ENCODE results near the gene SLC25A41.
A peak's percentile ranks its signal among the peaks of the same experiment; 100 is the strongest.

SLC25A41 gene

DNA sequence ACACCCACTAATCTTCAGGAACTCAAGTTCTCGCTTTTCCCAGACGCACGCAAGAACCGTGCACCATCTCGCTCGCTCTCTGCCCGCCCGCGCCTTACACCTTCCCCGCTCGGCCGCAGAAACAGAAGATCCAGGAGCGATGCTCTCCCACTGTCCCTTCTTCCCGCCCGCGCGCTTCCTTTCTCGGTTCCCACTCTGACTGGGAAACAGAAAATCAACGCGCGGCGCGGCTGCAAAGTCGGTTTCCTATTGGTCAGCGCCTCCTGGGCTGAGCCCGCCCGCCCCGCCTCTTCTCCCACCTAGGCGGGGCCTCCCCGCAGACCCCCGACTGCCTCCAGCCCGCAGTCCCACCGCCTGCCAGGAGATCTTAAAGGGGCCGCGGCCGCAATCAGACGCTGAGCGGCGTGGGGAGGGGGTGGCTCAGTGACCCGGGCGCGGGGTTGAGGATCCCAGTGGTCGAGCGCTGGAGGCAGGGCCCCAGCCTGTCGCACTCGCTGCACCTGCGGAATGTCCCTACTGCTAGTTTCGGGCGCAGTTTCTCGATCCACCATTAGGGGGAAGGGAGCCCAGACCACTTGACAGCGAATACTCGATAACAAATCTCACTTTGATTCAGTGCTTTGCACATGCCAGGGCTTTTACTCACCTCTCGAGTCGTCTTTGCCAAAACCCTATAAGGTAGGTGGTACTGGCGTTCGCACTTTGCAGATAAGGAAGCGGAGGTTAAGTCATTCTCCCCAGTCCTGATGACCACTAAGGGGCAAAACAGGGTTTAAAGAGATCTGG lies 26.7 kb upstream of the SLC25A41 start:
- peak; percentile 98 for DNase-seq (ENCODE audit: low spot score)

DNA sequence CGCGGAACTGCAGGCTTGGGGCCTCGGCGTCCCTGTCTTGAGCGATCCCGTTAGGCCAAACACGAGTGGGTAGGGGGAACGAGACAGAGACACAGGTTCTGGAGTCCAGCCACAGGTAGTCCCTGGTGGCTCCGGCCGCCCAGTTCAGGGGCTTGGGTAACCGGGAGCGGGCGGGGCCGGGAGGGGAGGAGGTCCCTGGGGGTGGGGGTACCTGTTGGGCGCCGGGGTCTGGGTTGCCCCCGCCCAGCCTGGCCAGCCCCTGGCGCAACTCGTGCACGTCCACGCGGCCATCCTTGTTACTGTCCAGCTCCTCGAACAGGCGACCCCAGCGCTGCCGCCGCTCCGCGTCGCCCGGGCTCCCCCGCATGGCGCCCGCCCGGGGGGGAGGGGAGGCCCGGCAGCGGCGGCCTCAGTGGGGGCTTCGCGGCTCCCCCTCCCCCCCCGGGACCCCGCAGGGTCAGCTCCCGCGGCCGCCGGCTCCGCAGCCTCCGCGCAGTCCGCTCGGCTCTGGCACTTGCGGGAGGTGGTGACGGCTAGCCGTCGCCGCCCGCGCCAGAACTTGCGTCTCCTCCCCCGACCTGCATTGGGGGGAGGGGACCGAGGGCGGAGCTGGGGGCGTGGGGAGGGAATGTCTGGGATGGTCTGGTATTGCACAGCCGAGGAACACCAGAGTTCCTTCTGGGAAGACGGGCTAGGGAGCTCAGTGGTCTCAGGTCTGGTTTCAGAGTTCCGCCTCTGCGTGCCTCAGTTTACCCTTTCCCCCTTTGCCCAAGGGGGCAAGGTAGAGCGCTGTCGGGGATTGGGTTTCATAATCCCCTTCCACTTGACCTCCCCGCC lies 25.9 kb upstream of the SLC25A41 start, which contains the start of gene SLC25A23:
Gene SLC25A23 (minus strand): TSS at position 531 of the 837 bp plus-strand sequence. CDS start 164 bp downstream, at position 367.
- peak; percentile 84 for DNase-seq (ENCODE audit: low spot score)

DNA sequence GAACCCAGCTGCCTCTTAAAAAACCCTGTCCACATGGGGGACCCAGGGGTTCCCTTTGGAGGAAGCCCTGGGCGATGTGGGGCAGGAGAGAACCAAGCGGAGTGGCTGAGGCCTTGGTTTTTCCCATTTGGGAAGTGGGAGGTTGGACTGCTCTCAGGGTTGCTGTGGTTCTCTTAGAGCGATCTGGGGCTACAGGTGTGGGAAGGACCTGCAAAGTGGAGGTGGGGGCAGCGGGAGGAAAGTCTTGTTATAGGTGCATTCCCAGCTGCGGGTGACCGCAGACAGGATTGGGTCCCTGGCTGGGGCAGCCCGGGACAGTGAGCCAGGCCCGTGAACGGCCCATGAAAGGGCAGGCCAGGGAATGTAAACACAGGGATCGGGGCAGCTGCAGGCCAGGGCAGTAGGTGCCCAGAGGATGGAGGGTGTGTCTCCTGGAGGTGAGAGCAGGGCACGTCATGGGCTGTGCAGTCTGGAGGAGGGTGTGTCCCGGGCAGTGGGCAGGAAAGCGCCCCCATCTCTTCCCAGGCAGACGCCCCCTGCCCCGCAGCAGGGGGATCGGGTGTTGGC lies 25.2 kb upstream of the SLC25A41 start:
- no peak for DNase-seq (ENCODE audit: low spot score)

DNA sequence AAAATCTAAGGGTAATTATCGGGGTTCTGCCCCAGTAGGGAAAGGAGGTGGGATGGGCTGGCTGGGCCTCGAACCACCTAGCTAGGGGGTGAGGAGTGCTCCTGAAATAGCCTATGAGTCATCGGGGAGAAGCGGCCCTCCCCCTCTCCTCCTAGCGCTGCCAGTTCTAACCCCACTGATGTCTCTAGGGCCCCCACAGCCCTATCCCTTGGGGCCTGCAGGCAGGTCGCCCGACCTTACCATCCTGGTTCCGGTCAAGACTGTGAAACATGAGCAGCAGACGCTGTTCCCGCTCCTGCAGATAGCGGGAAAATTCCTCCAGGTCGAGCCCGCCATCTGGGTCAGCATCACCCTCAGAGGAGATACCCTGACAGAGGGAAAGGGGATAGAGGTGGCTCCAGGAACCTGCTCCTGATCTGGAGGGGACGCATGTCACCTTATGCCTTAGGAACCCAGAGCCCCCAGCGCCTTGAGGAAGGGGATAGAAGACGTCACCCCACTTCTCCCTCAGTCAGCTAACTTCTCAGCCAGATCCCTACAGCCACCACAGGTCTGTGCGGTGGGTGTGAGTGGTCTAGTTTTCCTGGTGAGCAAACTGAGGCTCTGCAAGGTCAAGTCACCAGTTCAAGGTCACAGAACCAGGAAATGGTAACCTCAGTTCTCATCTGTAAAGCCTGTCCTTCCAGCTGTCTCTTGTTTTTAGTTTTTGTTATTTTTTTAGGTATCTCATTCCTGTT lies 24.6 kb upstream of the SLC25A41 start:
- DNase-seq (ENCODE audit: low spot score) = peak; percentile 55

DNA sequence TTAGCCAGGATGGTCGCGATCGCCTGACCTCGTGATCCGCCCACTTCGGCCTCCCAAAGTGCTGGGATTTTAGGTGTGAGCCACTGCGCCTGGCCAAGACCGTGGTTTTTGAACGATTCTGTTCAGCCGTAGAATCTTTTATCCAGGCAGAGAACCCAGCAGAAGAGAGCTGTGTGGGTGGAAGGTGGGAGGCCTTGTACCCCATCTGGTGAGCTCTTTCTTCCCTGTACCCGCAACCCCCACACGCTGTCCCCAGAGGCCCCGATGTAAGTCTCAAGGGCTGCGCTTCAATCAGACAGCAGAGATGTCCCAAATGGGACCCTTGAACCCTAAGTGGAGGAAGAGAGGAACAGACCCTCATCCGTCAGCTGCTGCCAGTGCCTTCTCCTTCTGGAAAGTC lies 22.4 kb upstream of the SLC25A41 start:
- DNase-seq (ENCODE audit: low spot score) = no peak

GRCh38 chr19:6453951-6454565 lies 20.5 kb upstream of the SLC25A41 start:
- DNase-seq (ENCODE audit: low spot score) = no peak

DNA sequence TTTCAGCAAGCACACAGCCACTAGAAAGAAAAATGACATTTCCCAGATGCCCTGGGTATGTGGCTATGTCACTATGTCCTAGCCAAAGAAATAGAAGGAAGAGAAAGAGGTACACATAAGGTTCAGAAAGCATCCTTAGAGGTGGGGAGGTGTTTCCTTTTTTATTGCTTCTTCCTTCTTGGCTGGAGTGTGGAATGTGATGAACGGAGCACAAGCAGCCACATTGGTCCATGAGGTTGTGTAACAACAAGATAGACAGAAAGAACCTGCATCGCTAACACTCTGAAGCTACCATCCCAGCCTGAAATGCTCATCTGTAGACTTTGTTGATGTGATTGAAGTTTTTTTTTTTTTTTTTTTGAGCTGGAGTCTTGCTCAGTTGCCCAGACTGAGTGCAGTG lies 19.3 kb upstream of the SLC25A41 start:
- no peak for DNase-seq (ENCODE audit: low spot score)

GRCh38 chr19:6452223-6452614 lies 18.7 kb upstream of the SLC25A41 start:
- no peak for DNase-seq (ENCODE audit: low spot score)

- DNase-seq (ENCODE audit: low spot score) = no peak
These were observed 18.1 kb upstream of the SLC25A41 start for GRCh38 chr19:6451583-6452222.

GRCh38 chr19:6450166-6450565 lies 16.6 kb upstream of the SLC25A41 start:
- DNase-seq (ENCODE audit: low spot score) = no peak

DNA sequence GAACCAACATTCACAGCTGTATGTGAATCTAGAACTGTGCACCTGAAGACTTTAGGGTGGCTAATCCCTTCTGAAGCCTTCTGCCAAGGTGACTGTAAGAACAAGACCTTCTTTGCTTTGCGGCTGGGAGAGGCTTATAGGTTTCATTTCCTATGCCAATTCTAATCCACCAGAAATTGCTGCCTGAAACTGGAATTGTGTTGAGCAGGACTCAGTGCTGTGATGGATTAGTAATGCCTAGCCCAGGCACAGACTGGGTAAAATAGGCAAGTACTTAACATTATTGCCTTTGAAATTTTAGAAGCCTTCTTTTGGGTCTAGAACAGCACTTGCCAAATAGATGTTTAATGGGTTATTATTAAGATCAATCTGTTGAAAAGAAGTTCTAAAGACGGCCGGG lies 14.5 kb upstream of the SLC25A41 start:
- DNase-seq (ENCODE audit: low spot score) = no peak

- no peak for DNase-seq (ENCODE audit: low spot score)
These were observed 12.9 kb upstream of the SLC25A41 start for GRCh38 chr19:6446452-6446851.

DNA sequence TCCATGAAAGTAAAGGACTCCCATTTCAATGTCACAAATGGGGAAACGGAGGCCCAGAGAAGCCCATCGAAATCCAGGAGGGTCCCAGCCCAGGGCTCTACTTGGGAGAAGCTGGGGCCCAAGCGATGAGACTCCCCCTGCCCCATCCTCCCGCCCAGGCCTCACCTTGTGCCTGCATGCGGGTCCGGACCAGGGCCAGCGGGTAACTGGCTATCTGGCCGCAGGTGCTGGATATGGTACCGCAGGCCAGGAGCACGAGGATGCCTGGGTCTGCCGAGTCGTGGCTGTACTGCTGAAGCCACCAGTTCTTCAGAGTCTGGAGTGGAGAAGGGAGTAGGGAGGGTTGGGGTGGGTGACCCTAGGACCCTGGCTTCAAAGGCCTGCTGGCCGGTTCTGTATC lies 10.4 kb upstream of the SLC25A41 start:
- no peak for DNase-seq (ENCODE audit: low spot score)

GRCh38 chr19:6442087-6442688 lies 8.6 kb upstream of the SLC25A41 start:
- DNase-seq (ENCODE audit: low spot score) = no peak

GRCh38 chr19:6440905-6441304 lies 7.3 kb upstream of the SLC25A41 start:
- DNase-seq (ENCODE audit: low spot score) = no peak

GRCh38 chr19:6439743-6440142 lies 6.2 kb upstream of the SLC25A41 start:
- no peak for DNase-seq (ENCODE audit: low spot score)

DNA sequence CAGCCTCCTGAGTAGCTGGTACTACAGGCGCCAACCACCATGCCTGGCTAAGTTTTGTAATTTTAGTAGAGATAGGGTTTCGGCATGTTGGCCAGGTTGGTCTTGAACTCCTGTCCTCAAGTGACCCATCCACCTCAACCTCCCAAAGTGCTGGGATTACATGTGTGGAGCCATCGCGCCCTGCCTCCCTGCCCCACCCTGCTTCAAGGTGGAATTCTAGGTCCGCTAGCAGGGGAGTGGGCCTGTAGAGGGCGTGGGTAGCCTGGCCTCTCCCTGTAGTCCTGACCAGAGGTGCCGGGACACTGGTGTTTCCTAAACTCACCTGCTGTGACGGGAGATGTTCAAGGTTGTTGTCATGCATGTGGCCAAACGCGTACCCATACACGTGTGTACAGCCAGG lies 398 bp downstream of the SLC25A41 start:
- no peak for DNase-seq (ENCODE audit: low spot score)

GRCh38 chr19:6431891-6432290 lies 1.7 kb downstream of the SLC25A41 start:
- no peak for DNase-seq (ENCODE audit: low spot score)

DNA sequence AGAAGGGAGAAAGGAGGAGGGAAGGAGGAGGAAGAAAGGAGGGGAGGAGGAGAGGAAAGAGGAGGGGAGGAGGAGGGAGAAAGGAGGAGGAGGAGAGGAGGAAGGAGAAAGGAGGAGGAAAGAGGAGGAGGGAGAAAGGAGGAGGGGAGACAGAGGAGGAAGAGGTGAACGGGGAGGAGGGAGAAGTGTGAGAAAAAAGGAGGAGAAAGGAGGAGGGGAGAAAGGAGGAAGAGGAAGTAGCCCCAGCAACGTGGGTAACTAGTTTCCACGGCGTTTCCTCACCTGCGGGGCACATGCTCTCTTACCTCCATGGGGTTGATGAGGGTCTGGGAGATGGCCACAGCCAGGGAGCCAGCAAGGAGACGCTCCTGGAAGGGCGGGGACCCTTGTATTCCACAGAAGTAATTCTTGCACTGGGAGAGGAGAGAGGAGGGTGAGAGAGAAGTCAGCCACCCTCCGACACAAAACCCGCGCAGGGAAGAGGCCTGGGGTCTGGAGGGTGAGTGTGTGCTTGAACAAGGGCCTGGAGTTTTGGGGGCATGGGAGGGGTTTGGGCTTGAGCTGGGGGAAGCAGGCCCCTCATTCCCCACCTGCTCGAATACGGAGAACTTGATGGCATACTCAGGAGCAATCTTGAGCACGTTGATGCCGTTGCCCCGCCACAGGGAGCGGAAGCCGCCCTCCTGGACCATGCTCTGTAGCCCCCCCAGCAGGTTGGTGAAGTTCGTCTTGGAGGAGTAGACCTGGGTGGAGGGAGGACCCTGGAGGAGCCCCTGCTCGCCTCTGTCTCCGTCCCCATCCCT lies 3.9 kb downstream of the SLC25A41 start:
- no peak for DNase-seq (ENCODE audit: low spot score)

Measured in hepatic stellate cell (primary cell).